DMS114 treated with DMSO at 0.1 percent for 48 hours (cell line): Measurements from ENCODE around the gene GNAT2.

Source experiments
- DNase-seq: peaks from one replicate; lab custom pipeline; 2025; ENCODE audit not compliant: unreplicated experiment; lab: John Stamatoyannopoulos, UW

The GNAT2 gene

DNA sequence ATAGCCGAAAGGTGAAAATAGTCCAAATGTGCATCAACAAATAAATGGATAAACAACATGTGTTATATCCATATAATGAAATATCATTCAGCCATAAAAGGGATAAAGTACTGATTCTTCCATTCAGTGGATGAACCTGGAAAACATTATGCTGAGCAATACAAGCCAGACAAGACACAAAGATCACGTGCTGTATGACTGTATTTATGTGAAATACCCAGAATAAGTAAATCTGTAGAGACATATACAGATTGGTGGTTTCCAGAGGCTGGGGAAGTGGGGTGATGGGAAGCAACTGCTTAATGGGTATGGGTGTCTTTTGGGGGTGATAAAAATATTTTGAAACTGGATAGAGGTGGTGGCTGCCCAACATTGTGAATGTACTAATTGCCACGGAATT is 23.2 kb upstream of the GNAT2 start:
- DNase-seq = no peak

DNA sequence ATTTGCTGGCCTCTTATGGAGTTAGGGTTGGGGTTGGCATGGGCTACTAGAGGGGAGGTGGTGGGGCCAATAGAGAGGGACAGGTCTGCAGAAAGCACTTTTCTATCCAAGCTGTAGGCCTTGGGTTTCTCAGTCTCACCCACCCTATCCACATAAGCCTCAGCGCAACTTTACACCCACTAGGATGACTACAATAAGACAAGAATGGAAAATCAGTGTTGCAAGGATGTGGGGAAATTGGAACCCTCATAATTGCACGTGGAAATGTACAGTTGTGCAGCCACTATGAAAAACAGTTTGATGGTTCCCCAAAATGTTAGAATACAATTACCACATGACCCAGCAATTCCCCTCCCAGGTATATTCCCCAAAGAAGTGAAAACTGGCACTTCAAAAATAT is 22.4 kb upstream of the GNAT2 start:
- no peak for DNase-seq

GRCh38 chr1:109641078-109641740 is 21.8 kb upstream of the GNAT2 start:
- DNase-seq = no peak

GRCh38 chr1:109640285-109640865 is 21.0 kb upstream of the GNAT2 start:
- DNase-seq = peak; percentile 54

DNA sequence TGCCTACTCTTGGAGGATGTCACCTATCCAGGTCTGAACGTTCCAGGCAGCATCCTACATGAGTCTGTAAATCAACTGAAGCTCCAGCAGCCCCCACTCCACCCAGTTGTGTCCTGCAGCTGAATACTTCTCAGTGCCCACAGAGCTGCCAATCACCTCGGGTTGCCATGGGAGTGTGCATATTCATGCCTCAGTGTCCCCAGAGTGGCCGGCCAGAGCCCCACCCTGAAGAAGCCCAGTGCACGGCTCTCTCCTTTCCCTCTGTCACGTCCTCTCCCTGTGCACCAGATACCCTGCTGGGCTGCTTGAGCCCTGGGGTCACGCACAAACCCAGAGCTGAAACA is 20.4 kb upstream of the GNAT2 start:
- no peak for DNase-seq

DNA sequence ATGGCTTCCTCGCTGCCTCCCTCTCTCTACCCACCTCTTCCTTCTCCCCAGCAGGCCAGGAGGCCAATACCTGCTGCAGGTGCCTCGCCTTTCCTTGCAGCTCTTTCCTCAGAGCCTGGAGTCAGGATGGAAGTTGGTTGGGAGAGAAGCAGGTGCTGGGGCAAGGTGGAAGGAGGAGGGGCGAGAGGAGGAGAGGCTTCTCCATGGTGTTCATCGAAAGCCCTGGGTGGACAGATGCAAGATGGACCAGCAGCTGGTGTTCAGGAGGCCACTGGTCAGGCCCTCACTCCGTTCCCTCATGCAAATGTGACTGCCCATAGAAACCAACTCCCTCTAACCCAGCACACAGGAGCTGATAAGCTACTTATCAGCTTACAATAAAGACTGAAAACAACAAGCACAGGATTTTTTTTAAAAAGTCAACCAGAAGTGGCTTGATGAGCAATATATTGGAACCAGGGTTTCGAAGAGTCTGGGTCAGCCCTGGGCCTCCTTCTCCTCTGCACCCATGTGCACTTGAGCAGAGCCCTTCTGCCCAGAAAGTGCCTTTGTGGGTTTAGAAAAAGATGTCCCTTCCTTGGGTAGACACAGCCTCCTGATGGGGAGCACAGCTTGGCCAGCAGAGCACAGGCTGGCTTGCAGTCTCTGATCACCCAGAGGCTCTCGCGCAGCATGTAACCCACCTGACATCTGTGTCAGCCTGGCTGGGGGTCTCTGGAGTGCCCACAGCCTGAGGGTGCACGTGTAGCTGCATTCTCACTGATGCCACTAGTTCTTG is 19.8 kb upstream of the GNAT2 start:
- no peak for DNase-seq

DNA sequence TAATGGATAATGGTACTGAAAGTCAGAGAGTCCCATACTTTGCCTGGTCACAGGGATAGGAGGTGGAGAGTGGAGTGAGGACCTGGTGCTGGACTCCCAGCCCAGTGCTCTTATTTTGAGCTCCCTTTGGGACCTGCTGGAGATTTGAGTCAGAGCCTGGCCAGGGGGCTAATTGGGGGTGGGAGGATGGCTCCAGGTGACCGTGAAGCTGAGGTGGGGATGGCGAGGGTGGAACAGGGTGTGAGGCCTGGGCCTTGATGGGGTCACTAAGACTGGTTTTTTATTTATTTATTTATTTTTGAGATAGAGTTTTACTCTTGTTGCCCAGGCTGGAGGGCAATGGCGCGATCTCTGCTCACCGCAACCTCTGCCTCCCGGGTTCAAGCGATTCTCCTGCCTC is 18.0 kb upstream of the GNAT2 start:
- no peak for DNase-seq

- no peak for DNase-seq
Measured at GRCh38 chr1:109636201-109636952, 17.0 kb upstream of the GNAT2 start.

- no peak for DNase-seq
Measured at GRCh38 chr1:109635862-109636200, 16.4 kb upstream of the GNAT2 start.

GRCh38 chr1:109634771-109635750 is 15.6 kb upstream of the GNAT2 start:
- no peak for DNase-seq

- no peak for DNase-seq
Measured at GRCh38 chr1:109634292-109634691, 14.9 kb upstream of the GNAT2 start.

DNA sequence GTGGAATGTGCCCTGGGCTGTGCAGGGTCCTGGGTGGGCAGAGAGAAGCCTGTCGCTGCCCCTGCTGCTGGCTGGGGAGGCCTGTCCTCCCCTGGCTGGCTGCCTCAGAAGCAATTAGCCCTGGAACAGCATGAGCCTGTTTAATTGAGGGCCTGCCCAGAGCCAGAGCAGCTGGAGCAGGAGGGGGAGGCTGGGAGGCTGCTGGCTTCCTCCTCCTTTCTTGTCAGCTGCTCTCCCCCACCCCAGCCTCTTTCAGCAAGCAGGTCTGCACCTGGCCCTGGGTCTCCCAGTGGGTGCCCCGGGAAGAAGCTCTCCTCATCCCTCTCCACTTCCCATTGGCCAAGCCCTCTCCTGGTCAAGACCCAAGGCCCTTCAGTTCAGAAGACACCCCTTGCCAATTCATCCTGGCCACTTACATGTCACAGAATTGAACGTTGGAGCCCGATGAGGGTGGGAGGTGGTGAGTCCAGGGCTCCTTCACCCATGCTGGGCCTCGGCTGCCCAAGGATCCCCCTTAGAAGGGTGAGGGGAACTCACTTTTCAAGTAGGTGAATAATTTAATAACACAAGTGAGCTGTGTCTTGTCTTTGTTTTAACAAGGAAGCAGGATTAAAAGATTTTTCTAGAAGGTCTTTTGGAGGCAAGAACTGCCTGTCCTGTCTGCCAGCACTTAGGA is 13.4 kb upstream of the GNAT2 start:
- DNase-seq = no peak

DNA sequence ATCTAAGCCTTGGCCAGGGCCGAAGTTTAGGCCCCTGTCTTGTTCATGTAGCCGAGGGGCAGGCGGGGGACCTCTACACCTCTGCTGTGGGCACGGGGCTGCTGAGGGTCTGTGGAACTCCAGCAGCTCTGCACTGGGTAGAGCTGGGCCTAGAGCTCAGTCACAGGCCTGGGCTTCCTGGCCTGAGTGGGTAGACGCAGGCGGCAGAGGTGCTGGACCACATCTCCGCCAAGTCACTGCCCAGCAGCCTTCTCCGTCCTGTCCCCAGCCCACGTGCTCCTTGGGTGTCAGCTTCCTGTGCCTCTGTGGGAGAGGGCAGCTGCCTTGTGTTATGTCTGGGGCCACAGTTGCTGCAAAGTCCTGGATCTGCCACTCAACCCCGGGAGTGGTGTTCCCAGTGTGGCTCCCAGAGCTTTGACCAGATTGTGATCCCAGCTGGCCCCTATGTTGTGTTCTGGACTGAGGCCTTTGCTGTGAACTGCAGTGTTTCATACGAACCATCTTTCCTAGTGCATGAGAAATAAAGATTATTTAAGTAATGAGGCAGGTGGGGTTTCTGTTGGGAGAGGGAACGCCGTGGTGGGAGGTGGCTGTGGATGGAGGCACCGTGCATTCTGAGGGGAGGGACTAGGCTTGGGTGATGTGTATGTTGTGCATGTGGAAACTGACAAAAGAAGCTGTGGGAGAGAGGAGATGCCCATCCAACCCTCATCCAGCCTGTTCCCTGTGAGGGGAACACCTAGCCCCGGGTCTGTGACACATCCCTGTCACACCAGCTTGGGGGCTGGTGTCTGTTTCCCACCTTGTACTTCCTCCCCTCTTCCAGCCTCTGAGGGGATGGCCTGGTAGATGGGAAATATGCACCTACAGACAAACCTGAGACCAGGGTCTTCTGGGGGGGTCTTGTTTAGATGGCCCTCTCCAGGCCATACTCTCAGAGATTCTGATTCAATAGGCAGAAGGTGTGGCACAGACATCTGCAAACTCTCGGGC is 12.4 kb upstream of the GNAT2 start:
- no peak for DNase-seq

DNA sequence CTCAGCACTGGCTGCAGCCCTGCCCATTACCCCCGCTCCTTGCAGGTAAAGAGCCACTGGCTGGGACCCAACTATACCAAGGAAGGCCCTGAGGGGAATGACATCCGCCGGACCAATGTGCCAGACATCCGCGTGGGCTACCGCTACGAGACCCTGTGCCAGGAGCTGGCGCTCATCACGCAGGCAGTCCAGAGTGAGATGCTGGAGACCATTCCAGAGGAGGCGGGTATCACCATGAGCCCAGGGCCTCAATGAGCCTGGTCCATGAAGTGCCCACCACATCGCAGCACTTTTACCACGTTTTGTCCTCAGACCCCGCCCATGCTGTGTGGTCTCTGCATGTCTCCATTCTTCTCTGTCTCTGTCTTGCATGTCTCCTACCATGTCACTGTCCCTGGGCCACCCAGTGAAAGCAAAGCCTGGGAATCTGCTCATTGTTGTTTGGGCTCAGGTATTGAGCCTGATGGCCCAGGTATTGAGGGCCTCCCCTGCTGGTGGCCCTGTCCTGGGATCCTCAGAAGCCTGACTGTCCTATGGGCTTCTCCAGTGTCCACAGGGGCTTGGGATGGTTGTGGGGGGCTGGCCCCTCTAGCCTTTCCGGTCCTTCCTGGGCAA is 11.6 kb upstream of the GNAT2 start:
- no peak for DNase-seq

DNA sequence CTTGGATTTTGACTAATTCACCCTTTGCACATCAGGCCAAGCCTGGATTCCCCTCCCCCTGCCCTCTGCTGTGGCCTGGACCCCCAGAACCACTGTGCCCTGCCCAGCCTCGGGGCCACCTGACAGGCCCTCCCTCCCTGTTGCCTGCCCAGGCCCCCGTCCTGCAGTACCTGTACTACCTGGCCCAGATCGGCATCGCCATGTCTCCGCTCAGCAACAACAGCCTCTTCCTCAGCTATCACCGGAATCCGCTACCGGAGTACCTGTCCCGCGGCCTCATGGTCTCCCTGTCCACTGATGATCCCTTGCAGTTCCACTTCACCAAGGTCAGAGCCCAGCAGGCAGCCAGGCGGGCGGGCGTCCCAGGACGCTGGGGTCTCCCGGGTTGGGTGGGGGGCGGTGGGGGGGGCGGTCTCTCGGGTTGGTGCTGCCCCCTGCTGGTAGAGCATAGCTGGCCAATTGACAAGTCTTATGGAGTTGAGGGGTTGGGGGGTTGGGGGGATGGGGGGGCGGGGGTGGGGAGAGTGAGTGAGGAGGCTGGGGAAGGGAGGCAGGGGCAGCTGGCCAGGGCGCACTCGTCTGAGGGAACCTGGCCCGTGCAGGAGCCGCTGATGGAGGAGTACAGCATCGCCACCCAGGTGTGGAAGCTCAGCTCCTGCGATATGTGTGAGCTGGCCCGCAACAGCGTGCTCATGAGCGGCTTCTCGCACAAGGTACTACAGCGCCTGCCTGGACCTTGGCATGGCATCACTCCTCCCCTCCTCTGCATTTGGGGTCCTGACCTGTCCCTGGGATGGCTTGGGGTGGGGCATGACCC is 10.9 kb upstream of the GNAT2 start:
- no peak for DNase-seq

DNA sequence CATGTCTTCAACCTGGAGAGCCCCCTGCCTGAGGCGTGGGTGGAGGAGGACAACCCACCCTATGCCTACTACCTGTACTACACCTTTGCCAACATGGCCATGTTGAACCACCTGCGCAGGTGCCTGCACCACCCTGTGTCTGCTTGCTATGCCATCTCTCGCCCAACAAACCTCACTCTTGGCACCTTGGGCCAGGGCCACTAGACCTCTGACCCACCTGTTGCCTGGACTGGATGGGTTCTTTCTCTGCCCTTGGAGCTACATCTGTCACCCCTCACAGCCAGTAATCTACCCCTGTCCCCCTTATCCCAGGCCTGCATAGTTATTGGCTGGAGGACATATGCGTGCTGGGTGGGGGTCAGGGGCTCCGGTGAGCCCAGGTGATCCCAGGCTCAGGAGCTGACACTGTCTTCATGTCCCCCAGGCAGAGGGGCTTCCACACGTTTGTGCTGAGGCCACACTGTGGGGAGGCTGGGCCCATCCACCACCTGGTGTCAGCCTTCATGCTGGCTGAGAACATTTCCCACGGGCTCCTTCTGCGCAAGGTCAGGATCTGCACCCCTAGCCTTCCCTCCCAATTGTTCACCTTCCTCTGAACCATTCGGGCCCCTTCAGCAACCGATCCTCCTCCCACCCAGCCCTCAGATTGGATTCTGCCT is 10.1 kb upstream of the GNAT2 start:
- DNase-seq = no peak
